Smooth muscle cell (in vitro differentiated cells): ENCODE data around the gene VEZT. TPM values are rescaled to one million over a fixed set of nuclear protein-coding genes. Genes with fewer than 3 reads are reported as not detected.
"Not testable (repeated sequence)": the region's sequence is repeated elsewhere in the genome, so short reads cannot be mapped to it uniquely, and the experiment has no call there.

ENCODE experiments used
- DNase-seq: peaks from one replicate; lab custom pipeline; 2025; ENCODE audit not compliant: unreplicated experiment; lab: John Stamatoyannopoulos, UW
- H2AFZ ChIP-seq: fragments of 200-600 bp; sonication (generic); 2 replicates; pipeline ENCODE4 v1.6.0; 2016; ENCODE audit warnings: antibody characterized with exemption, low read depth, mild to moderate bottlenecking
- H3F3A ChIP-seq: fragments of 200-600 bp; sonication (generic); 2 replicates; pipeline ENCODE4 v1.6.0; 2017; ENCODE audit warnings: antibody characterized with exemption, low read depth
- H3K27ac ChIP-seq: fragments of 200-600 bp; sonication (generic); 2 replicates; pipeline ENCODE4 v1.5.1; 2016; ENCODE audit warnings: low read depth, mild to moderate bottlenecking
- H3K27me3 ChIP-seq: fragments of 200-600 bp; sonication (generic); 2 replicates; pipeline ENCODE4 v1.6.1; 2016; ENCODE audit warnings: low read depth, mild to moderate bottlenecking
- H3K36me3 ChIP-seq: fragments of 200-600 bp; sonication (generic); 2 replicates; pipeline ENCODE4 v1.5.1; 2016; ENCODE audit warnings: low read depth
- H3K4me1 ChIP-seq: fragments of 200-600 bp; sonication (generic); 2 replicates; pipeline ENCODE4 v1.5.1; 2016; ENCODE audit warnings: low read depth
- H3K4me2 ChIP-seq: fragments of 200-600 bp; sonication (generic); 2 replicates; pipeline ENCODE4 v1.6.0; 2016; ENCODE audit warnings: mild to moderate bottlenecking
- H3K4me3 ChIP-seq: fragments of 200-600 bp; sonication (generic); 2 replicates; pipeline ENCODE4 v1.5.1; 2016; ENCODE audit warnings: mild to moderate bottlenecking
- H3K79me2 ChIP-seq: fragments of 200-600 bp; sonication (generic); 2 replicates; pipeline ENCODE4 v1.6.0; 2016; ENCODE audit warnings: low read depth, mild to moderate bottlenecking
- H3K9ac ChIP-seq: fragments of 200-600 bp; sonication (generic); 2 replicates; pipeline ENCODE4 v1.6.0; 2016; ENCODE audit warnings: low read depth
- H3K9me3 ChIP-seq: fragments of 200-600 bp; sonication (generic); replicated peaks from 2 replicates; pipeline ENCODE4 v1.5.1; 2016; ENCODE audit warnings: low read depth
- H4K20me1 ChIP-seq: fragments of 200-600 bp; sonication (generic); 2 replicates; pipeline ENCODE4 v1.6.0; 2016; ENCODE audit warnings: low read depth
- WGBS: methylation state at CpG from one replicate; pipeline ENCODE4 v1.1.7; 2016; ENCODE audit warnings: low lambda C conversion rate; 5-methylcytosine and 5-hydroxymethylcytosine counted together
- polyA plus RNA-seq: library from polyadenylated mRNA; unstranded; fragments of >200 nt; fragmentation: Nextera tagmentation; extraction: Ambion mirVana; gene quantifications from 2 replicates; pipeline ENCODE4 v1.2.1, GENCODE V29; 2016
- total RNA-seq: library from RNA; depleted of rRNA; stranded (reverse); fragments of >200 nt; gene quantifications from 2 replicates; pipeline ENCODE4 v1.2.3, GENCODE V29; 2014
- TF ChIP-seq, protein P1 (sequence below): fragments of 200-600 bp; sonication (generic); IDR thresholded peaks from 2 replicates; pipeline ENCODE4 v1.5.1; 2017; ENCODE audit warnings: borderline replicate concordance, mild to moderate bottlenecking, antibody characterized with exemption; ENCODE audit not compliant: insufficient read depth, poor library complexity, severe bottlenecking

The VEZT gene
- total and polyA plus RNA-seq, 2 experiments from 2014 or later: 21.2 to 65.2 TPM

DNA sequence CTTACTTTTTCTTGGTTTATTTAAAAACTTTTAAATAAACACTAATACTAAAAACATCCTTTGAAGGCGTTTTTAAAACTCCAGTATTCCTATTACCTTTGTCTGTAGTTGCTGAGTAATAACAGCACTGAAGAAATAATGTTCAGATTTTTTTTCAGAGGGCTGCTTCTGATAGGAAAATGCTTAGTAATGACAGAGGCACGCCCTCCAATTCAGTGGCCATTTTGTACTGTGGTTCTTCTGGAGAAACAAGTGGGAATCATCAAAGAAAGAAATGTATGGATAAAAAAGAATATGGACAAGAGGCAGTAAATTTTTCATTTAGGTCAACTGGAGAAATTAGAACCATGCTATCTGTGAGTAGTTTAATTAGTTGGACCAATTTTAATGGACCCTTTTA is 13.6 kb downstream of the VEZT start:
- peak overlapping the region; percentile 1 for H3K27ac ChIP-seq
- no peak for DNase-seq

DNA sequence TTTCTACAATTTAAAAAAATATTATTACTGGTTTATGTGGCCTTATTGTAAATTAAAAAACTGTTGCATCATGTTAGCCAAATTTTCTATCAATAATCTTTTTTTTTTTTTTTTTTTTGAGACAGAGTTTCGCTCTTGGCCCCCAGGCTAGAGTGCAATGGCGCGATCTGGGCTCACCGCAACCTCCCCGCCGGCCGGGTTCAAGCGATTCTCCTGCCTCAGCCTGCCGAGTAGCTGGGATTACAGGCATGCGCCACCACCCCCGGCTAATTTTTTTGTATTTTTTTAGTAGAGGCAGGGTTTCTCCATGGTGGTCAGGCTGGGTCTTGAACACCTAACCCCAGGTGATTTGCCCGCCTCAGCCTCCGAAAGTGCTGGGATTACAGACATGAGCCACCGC is 16.6 kb downstream of the VEZT start:
- not testable (repeated sequence) for H3K4me2 ChIP-seq, DNase-seq
- over 99% methylated on average over 14 of the region's 14 CpGs for WGBS

More for the DNA sequence above, 13.6 kb downstream of the VEZT start:
- Histone ChIP-seq H3K9ac (no peak overlapping the region), H3K79me2 (peaks cover 82% of the 10 kb centered on the region), H3K4me3 (no peak overlapping the region), H3K36me3 (peaks cover 4% of the 10 kb centered on the region), H3K9me3 (no peaks in the 10 kb centered on the region), H2AFZ (no peak overlapping the region), H3K27me3 (no peaks in the 10 kb centered on the region), H3K4me2 (no peak overlapping the region), H4K20me1 (peaks cover 67% of the 10 kb centered on the region), H3F3A (no peaks in the 10 kb centered on the region), H3K4me1 (no peaks in the 10 kb centered on the region)
- WGBS: 81% methylated on average over 2 of the region's 2 CpGs
- TF ChIP-seq, protein P1, sequence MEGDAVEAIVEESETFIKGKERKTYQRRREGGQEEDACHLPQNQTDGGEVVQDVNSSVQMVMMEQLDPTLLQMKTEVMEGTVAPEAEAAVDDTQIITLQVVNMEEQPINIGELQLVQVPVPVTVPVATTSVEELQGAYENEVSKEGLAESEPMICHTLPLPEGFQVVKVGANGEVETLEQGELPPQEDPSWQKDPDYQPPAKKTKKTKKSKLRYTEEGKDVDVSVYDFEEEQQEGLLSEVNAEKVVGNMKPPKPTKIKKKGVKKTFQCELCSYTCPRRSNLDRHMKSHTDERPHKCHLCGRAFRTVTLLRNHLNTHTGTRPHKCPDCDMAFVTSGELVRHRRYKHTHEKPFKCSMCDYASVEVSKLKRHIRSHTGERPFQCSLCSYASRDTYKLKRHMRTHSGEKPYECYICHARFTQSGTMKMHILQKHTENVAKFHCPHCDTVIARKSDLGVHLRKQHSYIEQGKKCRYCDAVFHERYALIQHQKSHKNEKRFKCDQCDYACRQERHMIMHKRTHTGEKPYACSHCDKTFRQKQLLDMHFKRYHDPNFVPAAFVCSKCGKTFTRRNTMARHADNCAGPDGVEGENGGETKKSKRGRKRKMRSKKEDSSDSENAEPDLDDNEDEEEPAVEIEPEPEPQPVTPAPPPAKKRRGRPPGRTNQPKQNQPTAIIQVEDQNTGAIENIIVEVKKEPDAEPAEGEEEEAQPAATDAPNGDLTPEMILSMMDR: no peak

DNA sequence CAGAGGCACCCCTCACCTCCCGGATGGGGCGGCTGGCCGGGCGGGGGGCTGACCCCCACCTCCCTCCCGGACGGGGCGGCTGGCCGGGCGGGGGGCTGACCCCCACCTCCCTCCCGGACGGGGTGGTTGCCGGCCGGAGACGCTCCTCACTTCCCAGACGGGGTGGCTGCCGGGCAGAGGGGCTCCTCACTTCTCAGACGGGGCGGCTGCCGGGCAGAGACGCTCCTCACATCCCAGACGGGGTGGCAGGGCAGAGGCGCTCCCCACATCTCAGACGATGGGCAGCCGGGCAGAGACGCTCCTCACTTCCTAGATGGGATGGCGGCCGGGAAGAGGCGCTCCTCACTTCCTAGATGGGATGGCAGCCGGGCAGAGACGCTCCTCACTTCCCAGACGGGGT is 18.0 kb downstream of the VEZT start:
- no CpG with 5 or more reads among the region's 31 CpGs for WGBS
- H3K9ac ChIP-seq, H3K36me3 ChIP-seq, H3F3A ChIP-seq, H3K4me2 ChIP-seq, H3K4me1 ChIP-seq, H3K4me3 ChIP-seq, H3K27me3 ChIP-seq, H2AFZ ChIP-seq, DNase-seq, H3K9me3 ChIP-seq, H3K27ac ChIP-seq: not testable (repeated sequence)
- H3K79me2 ChIP-seq: peaks cover 83% of the 10 kb centered on the region
- H4K20me1 ChIP-seq: peaks cover 69% of the 10 kb centered on the region

More for the DNA sequence above, 16.6 kb downstream of the VEZT start:
- H3K4me1 ChIP-seq, H3F3A ChIP-seq, H3K27ac ChIP-seq, H3K9me3 ChIP-seq, H3K9ac ChIP-seq, H2AFZ ChIP-seq, H3K4me3 ChIP-seq, H3K36me3 ChIP-seq, H3K27me3 ChIP-seq: not testable (repeated sequence)
- Histone ChIP-seq H4K20me1 (peaks cover 68% of the 10 kb centered on the region), H3K79me2 (peaks cover 83% of the 10 kb centered on the region)

DNA sequence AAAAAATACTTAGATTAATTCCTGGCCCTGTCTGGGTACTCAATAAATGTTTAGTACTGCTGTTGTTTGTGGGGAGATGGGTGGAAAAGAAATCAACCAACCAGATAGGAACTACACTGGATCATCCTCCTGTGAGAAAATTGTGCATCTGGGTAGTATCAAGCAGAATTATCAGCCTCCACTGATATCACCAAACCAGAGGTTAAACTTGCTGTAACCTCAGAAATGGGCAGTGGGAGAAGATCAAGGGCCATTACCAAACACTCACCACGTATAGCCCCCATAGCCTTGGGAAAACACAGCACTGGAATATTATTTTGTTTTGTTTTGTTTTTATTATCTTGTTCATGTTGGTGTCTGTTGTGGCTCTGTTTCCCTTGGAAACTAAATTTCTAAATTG is 19.7 kb downstream of the VEZT start:
- WGBS: 25% methylated on average over 1 of the region's 1 CpG
- H3K4me2 ChIP-seq: no peak overlapping the region
- no peak overlapping the region for H2AFZ ChIP-seq
- H3K9me3 ChIP-seq: no peaks in the 10 kb centered on the region
- no peaks in the 10 kb centered on the region for H3K4me1 ChIP-seq
- no peaks in the 10 kb centered on the region for H3K27me3 ChIP-seq
- peaks cover 71% of the 10 kb centered on the region for H4K20me1 ChIP-seq
- TF ChIP-seq, protein P1: no peak
- H3K9ac ChIP-seq: no peak overlapping the region
- no peaks in the 10 kb centered on the region for H3F3A ChIP-seq
- no peak for DNase-seq
- H3K36me3 ChIP-seq: peaks cover 4% of the 10 kb centered on the region
- no peak overlapping the region for H3K4me3 ChIP-seq
- H3K79me2 ChIP-seq: peaks cover 83% of the 10 kb centered on the region
- no peak overlapping the region for H3K27ac ChIP-seq

DNA sequence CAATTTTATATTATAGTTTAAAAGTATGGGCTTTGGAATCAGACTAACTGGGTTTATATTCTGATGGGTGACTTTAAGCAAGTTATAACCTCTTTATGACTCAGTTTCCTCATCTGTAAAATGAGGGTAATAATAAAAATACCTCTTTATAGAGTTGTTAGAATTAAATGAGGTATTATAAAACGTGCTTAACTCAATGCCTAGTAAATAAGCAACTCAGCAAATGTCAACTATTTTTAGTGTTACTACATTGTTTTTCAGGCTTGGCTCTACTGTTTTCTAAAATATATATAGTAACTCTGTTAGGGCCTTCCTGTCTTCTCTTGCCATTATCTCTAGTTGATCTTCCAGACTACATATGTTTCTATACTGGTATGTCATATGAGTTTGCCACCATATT is 20.5 kb downstream of the VEZT start:
- Histone ChIP-seq H3F3A (no peaks in the 10 kb centered on the region), H3K4me3 (no peak overlapping the region), H2AFZ (no peak overlapping the region), H3K36me3 (no peaks in the 10 kb centered on the region), H3K27ac (no peak overlapping the region), H4K20me1 (peaks cover 74% of the 10 kb centered on the region), H3K4me2 (no peak overlapping the region), H3K9me3 (no peaks in the 10 kb centered on the region), H3K27me3 (no peaks in the 10 kb centered on the region), H3K9ac (no peak overlapping the region), H3K79me2 (peaks cover 83% of the 10 kb centered on the region), H3K4me1 (no peaks in the 10 kb centered on the region)
- TF ChIP-seq, protein P1: no peak
- 84% methylated on average over 1 of the region's 1 CpG for WGBS
- DNase-seq: no peak
